ENCODE data around the gene NUPR2.
"Not testable (repeated sequence)": the region's sequence is repeated elsewhere in the genome, so short reads cannot be mapped to it uniquely, and the experiment has no call there.

NUPR2 gene

GRCh38 chr7:56083150-56083785 lies 32.9 kb downstream of the NUPR2 start:
- DNase-seq = no peak

- no peak for DNase-seq
Measured at GRCh38 chr7:56081626-56082340, 34.4 kb downstream of the NUPR2 start.

- DNase-seq = not testable (repeated sequence)
Measured at GRCh38 chr7:56080726-56081435, 35.3 kb downstream of the NUPR2 start.

GRCh38 chr7:56079450-56080185 lies 36.6 kb downstream of the NUPR2 start:
- DNase-seq = no peak

- DNase-seq = no peak
Measured at GRCh38 chr7:56078196-56078595, 38.0 kb downstream of the NUPR2 start.

- no peak for DNase-seq
Measured at GRCh38 chr7:56077681-56078080, 38.5 kb downstream of the NUPR2 start.

GRCh38 chr7:56074371-56074791 lies 41.8 kb downstream of the NUPR2 start:
- peak; percentile 73 for DNase-seq

- not testable (repeated sequence) for DNase-seq
Measured at GRCh38 chr7:56066376-56066775, 49.8 kb downstream of the NUPR2 start.

Data from stimulated activated CD4-positive, alpha-beta T cell treated with anti-CD3 and anti-CD28 coated beads, Interleukin-4, amount 100 ng/mL, for 24 hours (primary cell).